GM12872 (cell line): ENCODE data around the gene APOD.

Source experiments
- TF ChIP-seq, protein P1 (sequence below): IDR thresholded peaks from 3 replicates; pipeline ENCODE4 v1.5.1; 2011; ENCODE audit warnings: low read depth, mild to moderate bottlenecking, low read length, moderate library complexity; ENCODE audit not compliant: insufficient read depth

The APOD gene

DNA sequence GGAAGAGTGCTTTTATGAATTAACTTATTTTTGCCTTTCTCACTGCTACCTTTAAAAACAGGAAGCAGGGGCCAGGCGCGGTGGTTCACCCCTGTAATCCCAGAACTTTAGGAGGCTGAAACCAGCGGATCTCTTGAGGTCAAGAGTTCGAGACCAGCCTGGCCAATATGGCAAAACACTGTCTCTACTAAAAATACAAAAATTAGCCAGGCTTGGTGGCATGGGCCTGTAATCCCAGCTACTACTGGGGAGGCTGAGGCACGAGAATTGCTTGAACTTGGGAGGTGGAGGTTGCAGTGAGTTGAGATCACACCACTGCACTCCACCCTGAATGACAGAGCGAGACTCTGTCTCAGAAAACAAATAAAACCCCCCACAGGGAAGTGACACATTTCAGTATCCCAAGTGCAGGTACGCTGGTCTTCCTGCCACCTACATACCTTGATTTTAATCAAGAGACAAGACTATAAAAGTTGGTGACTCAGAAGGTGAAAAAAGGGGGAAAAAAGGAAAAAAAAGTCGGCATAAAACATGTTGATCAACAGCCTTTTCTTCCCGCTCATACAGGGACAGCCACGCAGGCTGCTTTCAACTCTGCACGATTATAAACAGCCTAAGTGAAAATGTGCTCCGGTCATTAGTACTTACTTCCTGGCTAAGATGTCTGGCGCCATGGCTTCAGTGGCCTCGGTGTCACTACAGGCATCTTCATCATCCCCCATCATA lies 59.4 kb downstream of the APOD start:
- TF ChIP-seq, protein P1, sequence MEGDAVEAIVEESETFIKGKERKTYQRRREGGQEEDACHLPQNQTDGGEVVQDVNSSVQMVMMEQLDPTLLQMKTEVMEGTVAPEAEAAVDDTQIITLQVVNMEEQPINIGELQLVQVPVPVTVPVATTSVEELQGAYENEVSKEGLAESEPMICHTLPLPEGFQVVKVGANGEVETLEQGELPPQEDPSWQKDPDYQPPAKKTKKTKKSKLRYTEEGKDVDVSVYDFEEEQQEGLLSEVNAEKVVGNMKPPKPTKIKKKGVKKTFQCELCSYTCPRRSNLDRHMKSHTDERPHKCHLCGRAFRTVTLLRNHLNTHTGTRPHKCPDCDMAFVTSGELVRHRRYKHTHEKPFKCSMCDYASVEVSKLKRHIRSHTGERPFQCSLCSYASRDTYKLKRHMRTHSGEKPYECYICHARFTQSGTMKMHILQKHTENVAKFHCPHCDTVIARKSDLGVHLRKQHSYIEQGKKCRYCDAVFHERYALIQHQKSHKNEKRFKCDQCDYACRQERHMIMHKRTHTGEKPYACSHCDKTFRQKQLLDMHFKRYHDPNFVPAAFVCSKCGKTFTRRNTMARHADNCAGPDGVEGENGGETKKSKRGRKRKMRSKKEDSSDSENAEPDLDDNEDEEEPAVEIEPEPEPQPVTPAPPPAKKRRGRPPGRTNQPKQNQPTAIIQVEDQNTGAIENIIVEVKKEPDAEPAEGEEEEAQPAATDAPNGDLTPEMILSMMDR: no peak

DNA sequence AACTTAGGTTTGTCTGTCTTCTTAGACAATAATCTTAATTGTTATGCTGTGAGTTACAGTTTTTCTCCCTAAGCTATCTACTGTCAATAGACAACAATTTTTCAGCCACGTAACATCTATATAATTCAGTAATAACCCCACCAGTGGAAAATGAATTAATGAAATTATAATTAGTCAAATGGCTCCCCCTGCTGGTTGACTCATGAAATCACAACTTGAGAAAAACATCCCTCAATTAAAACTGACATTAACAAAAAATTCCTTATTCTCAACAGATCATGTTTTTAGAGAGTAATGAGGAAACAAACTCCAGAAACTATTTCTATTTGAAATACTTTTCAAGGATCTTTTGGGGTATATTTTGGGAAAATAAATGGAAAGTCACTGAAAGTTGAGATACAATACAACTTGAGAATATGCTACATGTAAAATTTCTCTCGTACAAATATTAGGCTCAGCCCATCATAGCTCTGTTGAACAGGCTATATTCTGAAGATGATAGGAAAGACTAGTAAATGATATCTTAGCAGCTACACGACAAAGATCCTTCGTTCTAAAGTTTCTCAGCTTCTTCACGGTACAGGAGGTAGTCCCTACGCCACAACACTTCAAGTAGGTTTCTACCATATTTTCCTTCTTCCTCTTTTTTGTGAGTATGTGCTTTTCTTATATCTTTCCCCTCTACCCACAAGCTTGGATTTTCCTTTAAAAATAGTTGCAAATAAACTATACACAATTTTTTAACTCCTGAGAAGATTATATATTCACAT lies 61.3 kb downstream of the APOD start:
- TF ChIP-seq, protein P1: peak; percentile 41; the same call in 2 of the 3 replicates
